Ovary (tissue), 3 donors: Measurements from ENCODE around the gene HK3.

Source experiments
- CTCF ChIP-seq, 3 donors: fragments of 450-650 bp in 2 of 3; fragments of 200-600 bp in 1 of 3; IDR thresholded peaks; one replicate each; pipeline versions ENCODE4 v1.5.1 to v1.8.0; 2016 to 2022; ENCODE audit warnings: antibody characterized with exemption in 3 of 3, mild to moderate bottlenecking in 1 of 3
- EP300 ChIP-seq: sonication (generic); formaldehyde crosslinking; IDR thresholded peaks from one replicate; pipeline ENCODE4 v1.6.1; 2017; ENCODE audit warnings: antibody characterized with exemption
- donor health status: DM: no; HTN: no; CAD: no.

GRCh38 chr5:176921714-176922113 is 22.6 kb upstream of the HK3 start:
- no peak for TF ChIP-seq CTCF (IDR thresholded peaks at IDR 0.05)
- no peak for TF ChIP-seq EP300
